Gastroesophageal sphincter (tissue), 3 donors: Measurements from ENCODE around the gene CSF2RB.

ENCODE experiments used
- CTCF ChIP-seq, 4 experiments: fragments of 200-600 bp in 2 of 4; fragments of 450-650 bp in 2 of 4; sonication (generic) in 1 of 4; IDR thresholded peaks; one replicate each; pipeline ENCODE4 v1.5.1; 2017 to 2019; ENCODE audit warnings: antibody characterized with exemption in 4 of 4, mild to moderate bottlenecking in 2 of 4, moderate library complexity in 2 of 4
- EP300 ChIP-seq: sonication (generic); formaldehyde crosslinking; IDR thresholded peaks from one replicate; pipeline ENCODE4 v1.6.1; 2017; ENCODE audit warnings: antibody characterized with exemption, mild to moderate bottlenecking
- POLR2A ChIP-seq, 2 donors: fragments of 450-650 bp; IDR thresholded peaks; one replicate each; pipeline ENCODE4 v1.6.1; 2017; ENCODE audit warnings: antibody characterized with exemption in 2 of 2, mild to moderate bottlenecking in 2 of 2, moderate library complexity in 1 of 2
- POLR2AphosphoS5 ChIP-seq: sonication (generic); formaldehyde crosslinking; IDR thresholded peaks from one replicate; pipeline ENCODE4 v1.6.1; 2017; ENCODE audit warnings: antibody characterized with exemption

GRCh38 chr22:36977401-36977861, 64.0 kb downstream of the CSF2RB start:
- TF ChIP-seq CTCF (IDR thresholded peaks at IDR 0.05) (peak in 1 of 4 experiments; percentile 43), POLR2A (IDR thresholded peaks at IDR 0.05) (no peak), EP300 (no peak), POLR2AphosphoS5 (no peak)
